ENCODE measurements around the gene TXNRD2. TPM values are rescaled to one million over a fixed set of nuclear protein-coding genes. Genes with fewer than 3 reads are reported as not detected.

The TXNRD2 gene
- total RNA-seq, 1 donor from 2014 or later = 6.4 TPM

DNA sequence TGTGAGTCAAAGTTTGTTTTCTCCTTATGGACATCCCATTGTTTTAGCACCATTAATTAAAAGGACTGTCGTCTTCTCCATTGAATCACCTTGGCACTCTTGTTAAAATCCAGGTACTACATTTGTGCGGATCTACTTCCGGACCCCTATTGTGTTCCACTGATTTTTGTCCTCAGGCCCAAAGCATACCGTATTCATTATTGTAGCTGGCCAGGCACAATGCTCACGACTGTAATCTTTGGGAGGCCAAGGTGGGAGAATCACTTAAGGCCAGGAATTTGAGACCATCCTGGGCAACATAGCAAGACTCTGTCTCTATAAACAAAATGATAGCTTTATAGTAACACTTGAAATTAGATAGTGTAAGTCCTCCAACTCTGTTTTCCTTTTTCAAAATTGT is 78.0 kb downstream of the TXNRD2 start:
- Mint-ChIP-seq H3K4me3 (ENCODE audit: unreplicated experiment) (no peak overlapping the region), H3K27me3 (ENCODE audit: unreplicated experiment) (no peaks in the 10 kb centered on the region), H3K9me3 (ENCODE audit: unreplicated experiment) (no peaks in the 10 kb centered on the region)

DNA sequence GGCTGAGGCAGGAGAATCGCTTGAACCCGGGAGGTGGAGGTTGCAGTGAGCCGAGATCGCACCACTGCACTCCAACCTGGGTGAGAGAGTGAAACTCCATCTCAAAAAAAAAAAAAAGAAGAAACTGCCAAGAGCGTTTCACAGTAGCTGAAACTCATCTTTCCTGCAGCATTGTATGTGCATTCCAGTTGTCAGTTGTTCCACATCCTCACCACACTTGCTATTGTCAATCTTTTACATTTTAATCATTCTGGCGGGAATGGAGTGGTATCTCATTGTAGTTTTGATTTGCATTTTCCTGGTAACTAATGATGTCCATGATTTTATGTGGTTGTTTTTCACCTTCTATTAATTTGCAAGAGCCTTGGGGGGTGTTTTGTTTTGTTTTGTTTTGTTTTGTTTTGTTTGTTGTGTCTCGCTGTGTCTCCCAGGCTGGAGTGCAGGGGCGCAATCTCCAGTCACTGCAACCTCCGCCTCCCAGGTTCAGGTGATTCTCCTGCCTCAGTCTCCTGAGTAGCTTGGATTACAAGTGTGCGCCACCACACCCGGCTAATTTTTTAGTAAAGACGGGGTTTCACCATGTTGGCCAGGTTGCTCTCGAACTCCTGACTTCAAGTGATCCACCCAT is 78.9 kb downstream of the TXNRD2 start:
- H3K27ac Mint-ChIP-seq (ENCODE audit: unreplicated experiment) = no peak overlapping the region
- peaks cover 6% of the 10 kb centered on the region for H3K36me3 Mint-ChIP-seq (ENCODE audit: unreplicated experiment)
- no peak overlapping the region for H3K4me3 Mint-ChIP-seq (ENCODE audit: unreplicated experiment)
- no peaks in the 10 kb centered on the region for H3K27me3 Mint-ChIP-seq (ENCODE audit: unreplicated experiment)
- no peaks in the 10 kb centered on the region for H3K4me1 Mint-ChIP-seq (ENCODE audit: low read depth, unreplicated experiment)
- TF ChIP-seq, protein P1, sequence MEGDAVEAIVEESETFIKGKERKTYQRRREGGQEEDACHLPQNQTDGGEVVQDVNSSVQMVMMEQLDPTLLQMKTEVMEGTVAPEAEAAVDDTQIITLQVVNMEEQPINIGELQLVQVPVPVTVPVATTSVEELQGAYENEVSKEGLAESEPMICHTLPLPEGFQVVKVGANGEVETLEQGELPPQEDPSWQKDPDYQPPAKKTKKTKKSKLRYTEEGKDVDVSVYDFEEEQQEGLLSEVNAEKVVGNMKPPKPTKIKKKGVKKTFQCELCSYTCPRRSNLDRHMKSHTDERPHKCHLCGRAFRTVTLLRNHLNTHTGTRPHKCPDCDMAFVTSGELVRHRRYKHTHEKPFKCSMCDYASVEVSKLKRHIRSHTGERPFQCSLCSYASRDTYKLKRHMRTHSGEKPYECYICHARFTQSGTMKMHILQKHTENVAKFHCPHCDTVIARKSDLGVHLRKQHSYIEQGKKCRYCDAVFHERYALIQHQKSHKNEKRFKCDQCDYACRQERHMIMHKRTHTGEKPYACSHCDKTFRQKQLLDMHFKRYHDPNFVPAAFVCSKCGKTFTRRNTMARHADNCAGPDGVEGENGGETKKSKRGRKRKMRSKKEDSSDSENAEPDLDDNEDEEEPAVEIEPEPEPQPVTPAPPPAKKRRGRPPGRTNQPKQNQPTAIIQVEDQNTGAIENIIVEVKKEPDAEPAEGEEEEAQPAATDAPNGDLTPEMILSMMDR (IDR thresholded peaks at IDR 0.05; ENCODE audit: partially characterized antibody, unreplicated experiment) = no peak
- DNase-seq = no peak
- H3K9me3 Mint-ChIP-seq (ENCODE audit: unreplicated experiment) = no peaks in the 10 kb centered on the region

More for the DNA sequence above, 78.0 kb downstream of the TXNRD2 start:
- Mint-ChIP-seq H3K27ac (ENCODE audit: unreplicated experiment) (no peak overlapping the region), H3K4me1 (ENCODE audit: low read depth, unreplicated experiment) (no peaks in the 10 kb centered on the region), H3K36me3 (ENCODE audit: unreplicated experiment) (peaks cover 6% of the 10 kb centered on the region)
- TF ChIP-seq, protein P1 (IDR thresholded peaks at IDR 0.05; ENCODE audit: partially characterized antibody, unreplicated experiment) = no peak
- DNase-seq = no peak

DNA sequence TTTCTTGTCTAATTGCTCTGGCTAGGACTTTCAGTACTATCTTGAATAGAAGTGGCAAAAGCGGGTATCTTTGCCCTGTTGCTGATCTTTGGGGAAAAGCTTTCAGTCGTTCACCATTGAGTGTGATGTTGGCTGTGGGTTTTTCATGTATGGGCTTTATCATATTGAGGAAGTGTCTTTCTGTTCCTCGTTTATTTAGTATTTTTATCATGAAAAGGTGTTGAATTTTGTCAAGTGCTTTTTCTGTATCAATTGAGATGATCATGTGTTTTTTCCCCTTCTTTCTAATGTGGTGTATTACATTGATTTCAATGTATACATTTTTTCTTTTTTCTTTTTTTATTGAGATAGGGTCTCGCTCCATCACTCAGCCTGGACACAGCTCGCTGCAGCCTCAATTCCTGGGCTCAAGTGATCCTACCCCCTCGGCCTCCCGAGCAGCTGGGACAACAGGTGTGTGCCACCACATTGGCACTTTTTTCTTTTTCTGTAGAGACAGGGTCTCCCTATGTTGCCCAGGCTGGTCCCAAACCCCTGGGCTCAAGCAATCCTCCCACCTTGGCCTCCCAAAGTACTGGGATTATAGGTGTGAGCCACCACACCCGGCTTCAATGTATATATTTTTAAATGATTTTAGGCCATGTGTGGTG is 81.6 kb downstream of the TXNRD2 start:
- Mint-ChIP-seq H3K4me1 (ENCODE audit: low read depth, unreplicated experiment) (no peaks in the 10 kb centered on the region), H3K27ac (ENCODE audit: unreplicated experiment) (no peak overlapping the region), H3K36me3 (ENCODE audit: unreplicated experiment) (peaks cover 6% of the 10 kb centered on the region), H3K27me3 (ENCODE audit: unreplicated experiment) (peaks cover 1% of the 10 kb centered on the region), H3K9me3 (ENCODE audit: unreplicated experiment) (peaks cover 2% of the 10 kb centered on the region), H3K4me3 (ENCODE audit: unreplicated experiment) (no peak overlapping the region)
- no peak for DNase-seq
- TF ChIP-seq, protein P1 (IDR thresholded peaks at IDR 0.05; ENCODE audit: partially characterized antibody, unreplicated experiment) = no peak

DNA sequence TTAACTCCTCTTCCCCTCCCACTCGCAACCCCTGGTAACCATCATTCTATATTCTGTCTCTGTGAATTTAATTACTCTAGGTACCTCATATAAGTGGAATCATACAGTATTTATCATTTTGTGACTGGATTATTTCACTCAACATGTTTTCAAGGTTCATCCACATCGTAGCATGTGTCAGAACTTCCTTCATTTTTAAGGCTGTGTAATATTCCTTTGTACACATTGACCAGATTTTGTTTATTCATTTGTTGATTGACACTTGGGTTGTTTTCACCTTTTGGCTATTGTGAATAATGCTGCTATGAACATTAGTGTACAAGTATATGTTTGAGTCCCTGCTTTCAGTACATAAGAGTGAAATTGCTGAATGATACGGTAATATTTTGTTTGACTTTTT is 84.2 kb downstream of the TXNRD2 start:
- peaks cover 10% of the 10 kb centered on the region for H3K27me3 Mint-ChIP-seq (ENCODE audit: unreplicated experiment)
- H3K4me1 Mint-ChIP-seq (ENCODE audit: low read depth, unreplicated experiment) = peaks cover 14% of the 10 kb centered on the region
- DNase-seq = no peak
- no peak overlapping the region for H3K27ac Mint-ChIP-seq (ENCODE audit: unreplicated experiment)
- no peak overlapping the region for H3K4me3 Mint-ChIP-seq (ENCODE audit: unreplicated experiment)
- H3K36me3 Mint-ChIP-seq (ENCODE audit: unreplicated experiment) = peaks cover 6% of the 10 kb centered on the region
- peaks cover 6% of the 10 kb centered on the region for H3K9me3 Mint-ChIP-seq (ENCODE audit: unreplicated experiment)
- TF ChIP-seq, protein P1 (IDR thresholded peaks at IDR 0.05; ENCODE audit: partially characterized antibody, unreplicated experiment) = no peak

Data from glutamatergic neuron (in vitro differentiated cells).